Glutamatergic neuron (in vitro differentiated cells): Measurements from ENCODE around the gene IL17REL. TPM values are rescaled to one million over a fixed set of nuclear protein-coding genes. Genes with fewer than 3 reads are reported as not detected.

ENCODE experiments used
- DNase-seq: peaks from one replicate; pipeline ENCODE4 v3.0.0; 2022
- H3K27ac Mint-ChIP-seq: one replicate; pipeline ENCODE4 v1.8.0; 2020; ENCODE audit warnings: mild to moderate bottlenecking, mixed read lengths, inconsistent platforms; ENCODE audit not compliant: unreplicated experiment
- H3K27me3 Mint-ChIP-seq: one replicate; pipeline ENCODE4 v1.8.0; 2020; ENCODE audit warnings: mild to moderate bottlenecking, moderate library complexity, mixed read lengths, inconsistent platforms; ENCODE audit not compliant: unreplicated experiment
- H3K36me3 Mint-ChIP-seq: one replicate; pipeline ENCODE4 v1.8.0; 2020; ENCODE audit warnings: mild to moderate bottlenecking, mixed read lengths, inconsistent platforms; ENCODE audit not compliant: unreplicated experiment
- H3K4me1 Mint-ChIP-seq: one replicate; pipeline ENCODE4 v1.8.0; 2020; ENCODE audit warnings: mild to moderate bottlenecking, low read depth, mixed read lengths, inconsistent platforms; ENCODE audit not compliant: unreplicated experiment
- H3K4me3 Mint-ChIP-seq: one replicate; pipeline ENCODE4 v1.8.0; 2020; ENCODE audit warnings: mild to moderate bottlenecking, mixed read lengths, inconsistent platforms; ENCODE audit not compliant: unreplicated experiment
- H3K9me3 Mint-ChIP-seq: one replicate; pipeline ENCODE4 v1.8.0; 2020; ENCODE audit warnings: mild to moderate bottlenecking, moderate library complexity, mixed read lengths, inconsistent platforms; ENCODE audit not compliant: unreplicated experiment
- CTCF ChIP-seq: fragments of 200-600 bp; sonication (generic); IDR thresholded peaks from one replicate; pipeline ENCODE4 v1.5.0; 2021; ENCODE audit not compliant: partially characterized antibody, unreplicated experiment
- total RNA-seq: library from RNA; stranded (reverse); fragmentation: NEBNext Ultra II Directional; extraction: Animal tissue kit (Norgen Biotek cat#: 25700); gene quantifications from one replicate; pipeline ENCODE4 v1.2.1, GENCODE V29; 2021; ENCODE audit not compliant: unreplicated experiment

The IL17REL gene
- total RNA-seq, 1 donor from 2014 or later = not detected

- no peak overlapping the region for H3K4me3 Mint-ChIP-seq
- H3K36me3 Mint-ChIP-seq = no peaks in the 10 kb centered on the region
- no peak for TF ChIP-seq CTCF
- no peak overlapping the region for H3K27ac Mint-ChIP-seq
- H3K27me3 Mint-ChIP-seq = peaks cover 4% of the 10 kb centered on the region
- H3K9me3 Mint-ChIP-seq = peaks cover 5% of the 10 kb centered on the region
- peaks cover 4% of the 10 kb centered on the region for H3K4me1 Mint-ChIP-seq
- no peak for DNase-seq
Observed at GRCh38 chr22:49956418-49956770, 56.2 kb downstream of the IL17REL start.

DNA sequence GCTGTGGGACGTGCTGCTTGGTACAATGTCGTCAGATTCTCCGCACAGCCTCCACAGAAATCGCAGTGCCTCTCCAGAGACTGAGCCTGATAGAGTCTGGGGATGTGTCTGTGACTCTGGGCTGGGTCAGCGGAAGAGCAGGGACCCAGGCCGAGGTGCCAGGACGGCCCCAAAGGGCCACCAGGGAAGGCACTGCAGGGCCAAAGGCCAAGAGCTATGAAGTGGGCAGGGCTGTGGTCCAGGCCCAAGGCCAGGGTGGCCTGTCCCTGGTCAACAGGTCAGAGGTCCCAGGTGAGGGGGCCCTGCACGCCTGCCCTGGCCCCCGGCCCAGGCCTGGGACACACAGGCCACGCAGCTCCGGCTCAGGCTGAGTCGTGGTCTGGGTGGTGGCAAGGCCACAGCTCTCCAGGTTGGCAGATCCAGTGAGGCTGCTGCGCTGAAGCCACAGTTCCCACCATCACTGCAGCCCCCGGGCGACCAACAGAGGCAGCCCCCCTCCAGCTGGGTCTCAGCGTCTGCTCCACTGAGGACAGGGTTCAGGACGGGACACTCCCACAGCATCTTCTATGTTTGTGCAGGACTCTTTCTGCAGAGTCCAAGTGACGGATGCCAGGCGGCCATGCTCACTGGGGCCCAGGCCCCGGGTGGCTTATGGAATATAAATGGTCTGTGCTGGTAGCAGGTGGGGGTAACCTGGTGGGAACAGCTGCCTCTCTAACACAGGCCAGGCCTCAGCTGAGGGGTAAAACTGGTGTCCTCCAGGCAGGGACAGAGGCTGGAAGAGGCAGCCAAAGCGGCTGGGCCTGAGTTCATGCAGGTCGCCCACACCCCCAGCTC lies 56.8 kb downstream of the IL17REL start:
- no peak overlapping the region for H3K27ac Mint-ChIP-seq

DNA sequence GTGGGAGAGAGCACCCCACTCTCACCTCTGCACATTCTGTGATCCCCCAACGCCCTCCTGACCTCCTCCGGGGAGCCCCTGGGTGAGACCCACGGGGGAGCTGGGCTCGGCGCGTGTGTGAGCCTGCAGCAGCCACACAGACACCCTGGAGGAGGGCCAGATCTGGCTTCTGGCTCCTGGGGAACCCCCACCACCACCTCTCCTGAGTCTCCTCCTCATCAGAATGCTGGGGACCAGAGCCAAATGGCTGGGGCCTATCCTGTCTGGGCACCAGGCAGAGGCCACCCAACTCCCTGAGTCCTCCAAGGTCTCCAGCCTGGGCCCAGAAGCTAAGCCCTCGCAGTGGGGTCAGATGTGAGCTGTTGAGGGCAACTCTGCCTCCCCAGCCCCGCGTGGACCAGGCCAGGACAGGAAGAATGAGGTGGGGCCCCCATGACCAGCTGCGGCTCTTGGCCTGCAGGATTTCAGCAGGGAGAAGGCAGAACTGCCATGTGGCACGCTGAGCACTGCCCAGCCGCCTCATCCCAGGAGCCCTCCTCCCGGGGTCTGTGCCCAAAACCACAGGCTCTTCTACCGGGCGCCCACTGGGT lies 57.5 kb downstream of the IL17REL start:
- no peak overlapping the region for H3K27ac Mint-ChIP-seq
- DNase-seq = no peak
- peaks cover 5% of the 10 kb centered on the region for H3K9me3 Mint-ChIP-seq
- no peaks in the 10 kb centered on the region for H3K36me3 Mint-ChIP-seq
- H3K27me3 Mint-ChIP-seq = peaks cover 4% of the 10 kb centered on the region
- TF ChIP-seq CTCF = no peak
- peaks cover 4% of the 10 kb centered on the region for H3K4me1 Mint-ChIP-seq
- no peak overlapping the region for H3K4me3 Mint-ChIP-seq

More for the DNA sequence above, 56.8 kb downstream of the IL17REL start:
- peaks cover 5% of the 10 kb centered on the region for H3K9me3 Mint-ChIP-seq
- H3K4me3 Mint-ChIP-seq = no peak overlapping the region
- no peak for DNase-seq
- H3K27me3 Mint-ChIP-seq = peaks cover 4% of the 10 kb centered on the region
- no peaks in the 10 kb centered on the region for H3K36me3 Mint-ChIP-seq
- no peak for TF ChIP-seq CTCF
- peaks cover 4% of the 10 kb centered on the region for H3K4me1 Mint-ChIP-seq

DNA sequence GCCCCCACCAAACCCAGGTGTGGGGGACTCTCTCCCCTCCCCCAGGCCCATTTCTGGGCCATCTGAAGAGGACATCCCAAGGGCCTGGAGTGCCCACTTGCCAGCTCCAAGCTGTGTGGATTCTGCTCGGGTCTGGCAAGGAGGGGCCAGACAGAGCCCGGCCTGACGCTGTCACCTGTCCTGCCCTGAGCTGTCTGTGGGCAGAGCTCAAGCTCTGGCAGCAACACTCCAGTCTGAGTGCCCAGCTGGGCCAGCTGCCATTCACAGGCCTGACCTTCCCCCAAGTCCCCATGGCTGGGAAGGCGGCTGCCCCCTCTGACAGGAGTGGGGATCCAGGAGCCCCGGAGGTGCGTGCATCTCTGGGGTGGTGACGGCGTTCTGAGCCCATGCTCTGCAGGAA lies 58.2 kb downstream of the IL17REL start:
- Mint-ChIP-seq H3K9me3 (peaks cover 3% of the 10 kb centered on the region), H3K4me1 (peaks cover 4% of the 10 kb centered on the region), H3K27me3 (peaks cover 4% of the 10 kb centered on the region), H3K4me3 (no peak overlapping the region), H3K27ac (no peak overlapping the region), H3K36me3 (no peaks in the 10 kb centered on the region)
- no peak for DNase-seq
- no peak for TF ChIP-seq CTCF

- no peak overlapping the region for H3K4me3 Mint-ChIP-seq
- peaks cover 2% of the 10 kb centered on the region for H3K9me3 Mint-ChIP-seq
- no peak for TF ChIP-seq CTCF
- no peak overlapping the region for H3K27ac Mint-ChIP-seq
- peaks cover 2% of the 10 kb centered on the region for H3K27me3 Mint-ChIP-seq
- no peaks in the 10 kb centered on the region for H3K36me3 Mint-ChIP-seq
- peaks cover 4% of the 10 kb centered on the region for H3K4me1 Mint-ChIP-seq
- DNase-seq = no peak
Observed at GRCh38 chr22:49953680-49954344, 58.8 kb downstream of the IL17REL start.
